G401 (cell line): ENCODE results near the gene SUPT3H. TPM values are rescaled to one million over a fixed set of nuclear protein-coding genes. Genes with fewer than 3 reads are reported as not detected.

Source experiments
- DNase-seq: peaks from one replicate; pipeline ENCODE4 v3.0.0-alpha.2; 2015; ENCODE audit warnings: low spot score
- in situ Hi-C: cut with HindIII; loops from 2 replicates; pipeline ENCODE4 v1.10.0; 2016; ENCODE audit warnings: low sequenced_read_pairs, mixed read lengths
- total RNA-seq: library from RNA; depleted of rRNA; stranded (reverse); fragments of >200 nt; shearing (Covaris generic); gene quantifications from 2 replicates; pipeline ENCODE4 v1.2.3, GENCODE V29; 2014

Gene SUPT3H
- total RNA-seq, 1 experiment from 2014 or later = 10.9 TPM

DNA sequence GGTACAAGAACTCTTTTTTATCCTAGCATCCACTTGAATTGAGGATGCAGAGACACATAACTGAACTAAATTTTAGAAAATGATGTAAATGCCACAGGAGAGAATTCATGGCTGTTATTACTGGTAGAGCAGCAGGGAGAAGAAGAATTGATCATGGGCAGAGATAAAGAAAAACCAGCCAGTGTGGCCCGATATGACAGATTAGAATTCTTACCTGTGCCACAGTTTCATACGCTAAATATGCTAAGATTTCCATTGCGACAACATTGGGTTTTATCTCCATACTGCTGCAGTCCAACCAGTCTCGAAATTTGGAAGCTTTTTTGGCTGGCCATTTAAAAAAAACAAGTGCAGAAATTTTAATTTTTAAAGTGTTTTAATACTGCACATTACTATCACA is 423.5 kb downstream of the SUPT3H start:
- in situ Hi-C loops = no loop called here
- DNase-seq = no peak

DNA sequence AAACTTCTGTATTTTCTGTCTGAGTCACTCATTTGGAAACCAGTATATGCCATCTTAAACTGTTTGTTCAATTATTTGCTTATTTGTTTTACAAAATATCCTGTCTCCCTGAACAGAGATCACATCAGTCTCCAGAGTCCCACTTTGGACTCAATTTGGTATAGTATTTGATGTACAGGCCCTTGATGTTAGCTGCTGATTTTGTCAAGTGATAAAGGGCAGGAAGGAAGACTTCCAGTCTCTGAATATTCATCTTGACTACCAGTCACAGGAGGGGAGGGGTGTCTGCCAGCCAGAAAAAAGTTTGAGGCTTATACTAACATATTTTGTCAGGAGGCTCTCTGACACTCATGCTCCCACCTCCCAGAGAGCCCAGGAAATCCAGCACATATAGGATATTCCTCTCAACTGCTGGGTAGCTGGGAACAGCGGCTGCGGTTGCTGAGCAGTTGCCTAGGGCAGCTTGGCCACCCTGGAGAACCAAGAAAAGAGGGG is 426.4 kb downstream of the SUPT3H start:
- DNase-seq = no peak
- in situ Hi-C loops = no loop called here

DNA sequence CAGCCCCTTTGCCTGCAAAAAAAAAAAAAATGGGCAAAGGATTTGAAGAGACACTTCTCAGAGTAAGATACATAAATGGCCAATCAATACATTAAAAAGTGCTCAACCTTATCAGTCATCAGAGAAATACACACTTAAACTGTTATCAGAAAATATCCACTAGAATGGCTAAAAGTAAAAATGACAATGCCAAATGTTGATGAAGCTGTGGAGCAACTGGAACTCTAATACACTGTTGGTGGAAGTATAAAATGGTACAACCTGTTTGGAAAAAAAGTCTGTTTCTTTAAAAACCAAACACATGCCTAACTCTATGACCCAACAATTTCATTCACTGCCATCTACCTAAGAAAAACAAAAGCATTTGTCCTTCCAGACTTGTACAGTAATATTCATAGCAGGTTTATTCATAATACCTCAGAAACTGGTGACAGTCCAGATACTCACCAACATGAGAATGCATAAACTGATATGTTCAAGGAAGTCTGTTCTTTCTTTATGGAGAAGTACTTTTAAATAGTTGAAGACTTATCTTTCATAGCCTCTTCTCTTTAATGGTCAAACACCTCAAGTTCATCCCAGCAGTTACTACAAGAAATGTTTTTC is 428.0 kb downstream of the SUPT3H start:
- no peak for DNase-seq
- in situ Hi-C loops = no loop called here

DNA sequence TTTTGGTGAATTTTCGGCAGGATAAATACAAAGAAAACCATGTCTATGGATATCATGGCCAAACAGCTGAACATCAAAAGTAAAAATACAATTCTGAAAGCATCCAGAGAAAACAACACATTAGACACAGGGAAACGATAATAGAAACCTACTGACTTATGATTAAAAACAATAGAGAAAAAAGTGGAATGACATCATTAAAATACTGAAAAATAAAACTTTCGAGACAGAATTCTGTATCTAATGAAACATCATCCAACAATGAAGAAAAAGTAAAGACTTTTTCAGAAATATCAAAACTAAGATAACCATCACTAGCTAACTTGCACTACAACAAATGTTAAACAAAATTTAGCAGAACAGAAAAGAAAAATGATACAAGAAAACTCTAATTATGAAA is 434.2 kb downstream of the SUPT3H start:
- DNase-seq = no peak
- in situ Hi-C loops = no loop called here

DNA sequence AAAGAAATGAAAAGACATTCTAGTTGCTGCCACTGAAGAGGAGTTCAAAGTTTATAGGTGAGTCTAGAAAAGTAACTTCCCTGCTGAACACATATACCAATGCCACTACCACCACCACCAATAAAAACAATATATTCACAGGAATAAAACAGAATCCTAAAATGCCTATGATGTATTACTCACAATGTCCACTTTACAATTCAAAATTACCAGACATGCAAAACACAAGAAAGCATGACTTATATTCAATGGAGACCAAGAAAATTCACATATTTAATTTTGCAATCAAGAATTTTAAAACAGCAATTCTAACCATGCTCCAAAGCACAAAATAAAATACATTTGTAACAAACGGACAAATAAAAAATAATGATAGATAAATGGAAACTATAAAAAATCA is 434.9 kb downstream of the SUPT3H start:
- in situ Hi-C loops = no loop called here
- DNase-seq = no peak

DNA sequence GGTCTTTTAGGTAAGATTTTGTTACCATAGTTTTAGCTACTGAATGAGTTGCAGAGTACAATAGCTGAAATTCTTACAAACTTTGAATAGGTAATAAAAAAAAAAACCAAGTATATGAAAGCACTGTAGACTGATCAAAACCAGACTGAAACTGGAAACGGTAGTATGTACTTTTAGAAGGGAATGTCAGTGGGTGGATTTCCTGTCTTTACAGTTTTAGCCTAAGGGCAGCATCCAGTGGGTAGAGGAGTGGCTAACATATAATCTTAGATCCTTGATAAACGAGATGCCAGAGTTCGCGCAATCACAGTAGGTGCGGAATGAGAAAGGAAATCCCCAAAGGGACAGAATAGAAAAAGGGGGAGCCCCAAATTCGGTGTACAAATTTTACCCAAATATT is 435.5 kb downstream of the SUPT3H start:
- no peak for DNase-seq
- in situ Hi-C loops = no loop called here

DNA sequence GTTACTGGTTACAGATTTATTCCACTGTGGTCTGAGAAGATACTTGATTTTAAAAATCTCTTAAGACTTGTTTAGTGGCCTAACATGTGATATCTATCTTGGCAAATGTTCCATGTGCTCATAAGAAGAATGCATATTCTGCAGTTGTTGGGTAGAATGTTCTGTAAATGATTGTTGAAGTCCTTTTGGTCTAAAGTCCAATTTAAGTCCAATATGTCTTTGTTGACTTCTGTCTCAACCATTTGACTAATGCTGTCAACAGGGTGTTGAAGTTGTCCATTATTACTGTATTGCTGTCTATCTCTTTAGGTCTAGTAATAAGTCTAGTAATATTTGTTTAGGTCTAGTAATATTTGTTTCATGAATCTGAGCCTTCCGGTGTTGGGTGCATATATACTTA is 437.4 kb downstream of the SUPT3H start:
- in situ Hi-C loops = no loop called here
- DNase-seq = no peak

DNA sequence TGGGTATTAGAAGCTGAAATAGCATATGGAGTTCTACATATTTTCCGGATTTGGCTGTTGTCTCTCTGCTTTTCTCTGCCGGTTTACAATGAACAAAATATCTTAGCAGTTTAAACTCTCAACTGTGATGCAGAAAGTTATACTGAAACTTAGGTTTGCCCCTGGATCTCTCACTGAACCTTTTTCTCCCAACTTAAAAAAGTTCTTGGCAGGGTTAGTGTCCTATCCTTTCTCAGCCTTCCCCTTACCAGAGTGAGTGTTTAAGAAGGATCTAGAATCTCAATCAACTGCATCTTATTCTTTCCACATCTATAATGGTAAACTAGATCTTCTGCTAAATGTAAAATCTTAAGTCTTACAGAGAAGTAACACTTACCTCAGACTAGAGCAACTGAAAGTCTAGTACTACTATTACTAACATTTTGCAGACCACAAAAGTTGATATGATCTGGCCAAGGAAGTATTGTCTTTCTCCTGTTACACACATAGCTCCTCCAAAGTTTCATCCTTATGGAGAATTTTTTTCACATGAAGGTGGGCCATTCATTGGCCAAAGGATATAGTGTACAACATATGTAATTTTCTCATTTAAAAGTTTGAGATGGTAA is 441.9 kb downstream of the SUPT3H start:
- no peak for DNase-seq
- in situ Hi-C loops = no loop called here

DNA sequence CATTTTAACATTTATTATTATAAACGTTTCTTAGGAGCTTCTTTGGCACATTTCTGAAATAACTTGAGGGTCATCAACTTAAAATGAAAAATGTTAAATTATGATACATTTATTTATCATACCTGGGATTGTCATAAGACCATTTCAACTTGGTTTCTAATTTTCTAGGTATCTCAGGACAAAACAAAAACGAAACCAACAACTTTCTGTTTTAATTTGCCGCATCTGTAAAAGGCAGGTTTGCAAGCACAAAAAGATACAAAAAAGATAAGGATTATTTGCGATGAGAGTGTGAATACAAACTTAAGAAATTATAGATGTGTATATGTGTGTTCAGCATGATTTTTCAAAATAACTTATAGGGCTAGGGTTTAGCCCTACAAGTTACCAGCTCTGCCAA is 444.6 kb downstream of the SUPT3H start:
- in situ Hi-C loops = no loop called here
- no peak for DNase-seq

DNA sequence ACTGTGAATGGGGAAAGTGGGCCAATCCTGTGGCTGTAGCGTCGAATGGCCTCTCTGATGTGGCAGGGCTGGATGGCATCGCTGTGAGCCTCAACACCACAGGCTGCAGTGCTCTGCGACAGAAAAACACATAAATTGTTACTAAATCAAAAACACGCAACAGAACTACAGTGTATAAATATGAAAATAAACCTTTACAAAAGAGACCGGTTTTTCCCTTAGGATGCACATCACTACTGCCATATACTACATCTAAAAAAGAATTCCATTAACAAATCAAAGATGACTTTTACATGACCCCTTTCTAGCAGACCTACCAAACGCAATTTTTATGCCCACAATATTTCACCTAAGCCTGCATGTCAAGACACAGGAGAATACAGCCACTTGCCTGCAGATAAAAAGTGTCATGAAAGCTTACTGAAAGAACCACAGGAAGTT is 445.1 kb downstream of the SUPT3H start:
- no peak for DNase-seq
- in situ Hi-C loops = no loop called here

DNA sequence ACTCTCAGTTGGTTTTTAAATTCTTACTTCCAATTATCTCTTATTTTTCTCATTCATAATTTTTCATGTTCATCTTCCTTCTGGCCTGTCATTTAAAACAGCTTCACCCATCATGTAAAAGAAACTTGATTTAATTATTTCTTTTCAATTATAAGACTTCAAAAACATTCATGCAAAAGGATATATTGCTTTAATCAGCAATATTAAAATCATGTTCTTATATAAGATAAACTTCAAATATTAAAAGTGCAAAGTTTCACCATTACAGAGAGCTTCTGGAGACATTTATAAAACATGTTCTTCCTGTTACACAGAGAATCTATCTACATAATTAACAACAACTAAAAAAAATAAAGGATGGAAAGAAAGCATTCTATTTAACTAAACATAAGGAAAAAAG is 446.3 kb downstream of the SUPT3H start:
- in situ Hi-C loops = no loop called here
- no peak for DNase-seq

DNA sequence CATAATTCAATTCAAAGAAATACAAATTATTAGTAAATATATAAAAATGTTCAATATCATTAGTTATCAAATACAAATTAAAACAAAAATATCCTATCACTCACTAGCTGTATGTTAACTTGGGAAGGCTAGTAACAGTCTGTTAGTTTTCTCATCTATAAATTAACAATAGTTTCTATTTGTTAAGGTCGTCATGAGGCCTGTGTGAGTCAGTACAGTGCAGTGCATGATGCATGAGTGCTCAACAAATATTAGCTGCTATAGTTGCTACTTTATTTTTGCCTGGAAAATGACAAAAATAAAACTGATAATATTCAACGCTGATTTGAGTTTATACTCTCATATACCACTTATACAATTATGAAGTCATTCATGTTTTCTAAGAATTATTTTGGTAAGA is 451.2 kb downstream of the SUPT3H start:
- no peak for DNase-seq
- in situ Hi-C loops = no loop called here

DNA sequence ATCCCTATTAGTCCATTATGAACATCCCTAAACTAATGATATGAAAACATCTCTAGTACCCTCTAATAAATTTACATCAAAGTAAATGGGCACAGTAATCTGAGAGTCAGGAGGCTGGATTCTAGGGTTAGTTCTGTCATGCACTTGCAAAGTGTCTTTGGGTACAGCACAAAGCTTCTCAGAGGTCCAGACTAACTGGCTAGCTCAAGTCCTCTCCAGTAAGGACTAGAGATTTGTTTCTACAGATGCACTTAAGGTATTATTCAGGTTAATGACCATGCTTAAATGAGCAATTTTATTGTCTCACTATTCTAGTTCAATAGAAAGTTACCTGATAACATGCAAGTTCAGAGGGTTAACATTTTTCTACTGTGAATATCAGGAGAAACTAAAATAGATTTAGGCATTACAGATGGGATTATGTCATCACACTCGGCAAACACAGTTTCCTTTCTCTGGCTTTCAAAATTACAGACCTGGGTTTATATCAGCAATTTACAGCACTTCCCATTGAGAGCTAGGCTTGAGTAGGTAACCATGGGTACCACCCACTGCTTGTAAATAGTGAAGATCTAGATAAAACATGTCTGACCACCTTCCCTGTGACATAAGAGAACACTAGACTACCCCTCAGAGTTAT is 452.5 kb downstream of the SUPT3H start:
- in situ Hi-C loops = no loop called here
- no peak for DNase-seq

DNA sequence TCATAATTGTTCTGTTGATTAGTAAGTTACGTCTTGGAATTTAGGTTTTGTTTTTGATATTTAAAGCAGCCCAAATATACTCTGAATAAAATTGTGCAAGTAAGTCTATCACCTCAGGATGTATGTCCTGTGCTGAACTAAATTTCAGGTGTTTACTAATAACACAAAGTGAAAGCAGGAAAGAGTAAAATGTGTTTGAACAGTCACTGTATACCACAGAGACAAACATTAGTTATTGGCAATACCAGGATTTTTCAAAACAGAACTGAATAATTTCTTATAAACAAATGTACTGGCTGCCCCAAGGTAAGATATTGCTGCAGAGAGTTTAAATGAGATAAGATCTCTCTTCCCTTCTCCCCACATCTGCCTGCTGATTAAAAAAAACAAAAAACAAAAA is 454.3 kb downstream of the SUPT3H start:
- in situ Hi-C loops = no loop called here
- DNase-seq = no peak

DNA sequence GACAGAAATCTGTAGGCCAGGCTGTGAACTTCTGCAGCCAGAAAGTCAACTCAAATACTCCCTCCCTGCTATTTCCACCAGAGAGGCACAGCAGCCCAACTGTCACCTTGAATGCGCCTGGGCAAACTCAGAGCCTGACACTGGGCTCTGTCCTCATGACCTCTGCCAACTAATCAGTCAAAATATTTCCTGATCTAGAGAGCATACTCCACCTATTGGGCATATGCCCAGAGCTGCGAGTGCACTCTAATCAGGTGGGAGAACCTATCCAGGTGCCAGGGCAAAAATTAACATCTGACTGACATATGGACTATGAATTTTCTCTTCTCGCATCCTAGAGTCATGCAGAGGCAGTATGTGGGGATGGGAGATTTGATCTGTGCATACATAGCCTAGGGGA is 455.9 kb downstream of the SUPT3H start:
- DNase-seq = no peak
- in situ Hi-C loops = no loop called here

DNA sequence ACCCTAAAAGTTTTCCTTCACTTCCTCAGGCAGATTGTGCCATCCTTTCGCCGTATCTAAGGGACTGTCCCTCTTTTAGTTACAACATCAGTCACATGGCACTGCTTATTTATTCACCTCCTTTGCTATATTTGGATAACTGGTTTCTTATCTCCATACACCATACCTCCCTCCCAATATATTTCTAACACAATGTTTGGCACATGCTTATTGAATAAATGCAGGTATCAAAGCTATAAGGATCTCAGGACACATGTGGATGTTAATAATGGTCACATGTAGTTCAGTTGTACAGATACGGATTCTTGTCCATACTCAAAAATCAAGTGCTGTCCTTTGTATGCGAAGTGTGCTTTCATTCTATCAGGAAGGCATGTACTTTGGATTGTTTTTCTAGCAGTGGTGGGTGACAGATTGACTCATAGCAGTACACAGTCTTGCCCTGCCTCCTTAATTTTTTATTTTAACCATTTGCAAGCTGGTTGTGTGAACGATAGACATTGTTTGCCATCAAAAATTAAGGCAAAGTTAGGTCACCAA is 456.7 kb downstream of the SUPT3H start:
- no peak for DNase-seq
- in situ Hi-C loops = no loop called here

DNA sequence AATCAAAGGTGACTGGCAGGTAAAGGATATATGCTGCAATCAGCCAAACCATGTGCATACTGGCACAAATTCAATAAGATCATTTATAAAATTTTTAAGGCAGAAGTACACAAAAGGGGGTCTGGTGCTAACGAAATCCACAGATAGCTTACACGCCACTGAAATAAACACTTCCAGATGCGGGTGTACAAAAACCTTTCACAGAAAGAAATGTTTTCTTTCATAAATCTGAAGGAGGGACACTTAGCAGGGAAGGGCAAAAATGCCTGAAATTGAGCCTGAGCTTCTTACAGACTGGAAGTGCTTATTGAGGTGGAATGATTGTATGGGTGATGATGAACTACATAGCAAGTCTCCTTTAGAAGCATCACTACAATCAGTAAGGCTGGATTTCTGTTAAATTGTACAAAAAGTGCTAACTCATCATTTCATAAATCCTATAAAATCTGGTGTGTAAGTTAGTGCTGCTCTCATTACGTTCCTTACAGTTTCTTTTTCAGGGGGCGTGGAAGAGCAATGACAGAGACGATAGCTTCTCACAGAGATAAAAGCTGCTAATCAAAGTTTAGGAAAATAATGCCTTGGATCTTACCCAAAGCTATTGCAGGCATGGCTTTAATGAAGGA is 458.9 kb downstream of the SUPT3H start:
- in situ Hi-C loops = no loop called here
- no peak for DNase-seq

DNA sequence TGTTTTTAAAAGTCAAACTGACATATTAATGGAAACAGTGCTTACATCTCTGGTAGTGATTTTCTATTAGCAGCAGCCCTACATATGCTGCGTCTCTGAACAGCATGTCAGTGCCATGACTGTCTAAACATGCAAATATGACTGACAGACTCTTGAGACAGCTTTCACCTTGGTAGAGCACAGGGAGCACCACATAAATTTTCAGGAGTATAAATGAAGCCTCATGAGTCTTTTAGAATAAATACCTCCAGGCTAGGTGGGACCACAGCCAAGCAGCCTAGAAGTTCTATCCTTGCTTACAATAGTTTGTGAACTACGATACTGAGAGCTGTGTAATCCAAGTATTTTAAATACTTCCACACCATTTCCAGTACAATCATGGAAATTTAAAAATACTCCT is 460.3 kb downstream of the SUPT3H start:
- no peak for DNase-seq
- in situ Hi-C loops = no loop called here

DNA sequence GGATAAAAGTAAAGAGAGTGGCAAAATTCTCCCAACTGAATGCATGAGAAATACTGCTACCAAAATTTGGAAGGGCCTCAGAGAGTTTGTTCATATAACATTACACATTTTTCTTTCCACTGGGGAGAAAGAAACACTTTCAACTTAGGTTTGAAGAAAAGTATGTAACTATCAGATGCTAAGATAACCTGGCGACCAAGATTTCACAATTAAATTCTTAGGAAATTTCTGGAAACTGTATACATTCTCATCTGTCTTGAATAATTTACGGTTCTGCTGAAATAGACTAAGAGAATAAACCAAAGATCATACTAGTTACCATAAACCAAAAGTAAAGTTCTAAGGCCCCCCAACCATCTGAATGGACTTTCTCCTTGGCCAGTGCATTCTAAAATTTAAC is 462.6 kb downstream of the SUPT3H start:
- no peak for DNase-seq
- in situ Hi-C loops = no loop called here

DNA sequence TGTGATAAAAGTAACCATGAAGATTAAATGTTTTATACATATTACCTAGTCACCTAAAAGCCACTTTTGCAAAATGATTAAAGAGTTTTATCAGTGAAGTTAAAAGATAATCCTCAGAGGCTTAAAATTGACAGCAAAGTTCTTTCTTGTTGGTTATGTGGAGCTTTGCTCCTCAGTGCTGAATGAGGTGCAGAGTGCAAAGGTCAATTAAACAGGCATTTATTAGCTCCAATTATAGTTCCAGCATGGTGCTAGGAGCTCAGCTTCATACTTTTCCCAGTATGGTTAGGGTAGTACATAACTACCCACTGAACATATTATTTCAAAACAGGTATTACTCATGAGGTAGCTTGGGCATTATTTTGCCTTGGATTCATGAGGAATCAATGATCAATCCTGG is 463.6 kb downstream of the SUPT3H start:
- no peak for DNase-seq
- in situ Hi-C loops = no loop called here
